A204.1 (cell line): ENCODE data around the gene NDC1.
"Not testable (repeated sequence)": the region's sequence is repeated elsewhere in the genome, so short reads cannot be mapped to it uniquely, and the experiment has no call there.

Source experiments
- FAIRE-seq: peaks from 2 replicates; lab custom pipeline; 2012; peaks lifted over from hg19 to GRCh38; lab: Jason Lieb, UNC

The NDC1 gene, protein sequence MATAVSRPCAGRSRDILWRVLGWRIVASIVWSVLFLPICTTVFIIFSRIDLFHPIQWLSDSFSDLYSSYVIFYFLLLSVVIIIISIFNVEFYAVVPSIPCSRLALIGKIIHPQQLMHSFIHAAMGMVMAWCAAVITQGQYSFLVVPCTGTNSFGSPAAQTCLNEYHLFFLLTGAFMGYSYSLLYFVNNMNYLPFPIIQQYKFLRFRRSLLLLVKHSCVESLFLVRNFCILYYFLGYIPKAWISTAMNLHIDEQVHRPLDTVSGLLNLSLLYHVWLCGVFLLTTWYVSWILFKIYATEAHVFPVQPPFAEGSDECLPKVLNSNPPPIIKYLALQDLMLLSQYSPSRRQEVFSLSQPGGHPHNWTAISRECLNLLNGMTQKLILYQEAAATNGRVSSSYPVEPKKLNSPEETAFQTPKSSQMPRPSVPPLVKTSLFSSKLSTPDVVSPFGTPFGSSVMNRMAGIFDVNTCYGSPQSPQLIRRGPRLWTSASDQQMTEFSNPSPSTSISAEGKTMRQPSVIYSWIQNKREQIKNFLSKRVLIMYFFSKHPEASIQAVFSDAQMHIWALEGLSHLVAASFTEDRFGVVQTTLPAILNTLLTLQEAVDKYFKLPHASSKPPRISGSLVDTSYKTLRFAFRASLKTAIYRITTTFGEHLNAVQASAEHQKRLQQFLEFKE

DNA sequence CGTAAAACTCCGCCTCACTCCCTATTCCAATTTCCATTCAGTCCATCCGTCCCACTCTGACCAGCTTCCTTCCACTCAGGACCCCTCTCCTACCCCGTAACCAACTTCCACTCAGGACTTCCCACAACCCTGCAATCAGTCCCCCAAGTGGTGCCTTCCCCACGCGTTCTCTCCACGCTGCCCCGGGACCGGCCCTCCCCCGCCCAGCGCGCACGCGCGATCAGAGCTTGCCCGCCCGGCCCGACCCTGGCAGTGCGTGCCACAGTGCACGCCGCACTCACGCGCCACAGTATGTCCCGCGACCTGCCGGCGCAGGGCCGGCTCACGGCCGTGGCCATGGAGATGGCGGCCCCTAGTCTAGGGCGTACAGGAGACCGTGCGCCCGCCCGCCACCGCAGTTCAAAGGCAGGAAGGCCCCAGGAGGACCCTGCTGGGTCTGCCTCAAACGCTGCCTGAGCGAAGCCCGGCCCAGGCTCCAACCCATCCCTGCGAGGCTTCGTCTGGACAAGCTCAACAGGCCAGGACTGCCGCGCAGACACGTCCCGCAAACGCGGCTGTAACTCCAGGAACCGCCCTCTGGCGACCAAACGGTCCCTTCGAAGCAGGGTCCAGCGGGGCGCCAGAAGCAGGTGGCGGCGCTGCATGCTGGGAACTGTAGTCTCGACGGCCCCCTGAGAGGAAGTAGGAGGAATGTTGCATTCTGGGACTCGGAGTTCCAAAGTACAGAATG lies at the start of gene NDC1:
NDC1 (minus strand) TSS at position 373 of the 730 bp plus-strand sequence; CDS start at position 338, 35 bp downstream.
- FAIRE-seq, result peak; percentile 96

DNA sequence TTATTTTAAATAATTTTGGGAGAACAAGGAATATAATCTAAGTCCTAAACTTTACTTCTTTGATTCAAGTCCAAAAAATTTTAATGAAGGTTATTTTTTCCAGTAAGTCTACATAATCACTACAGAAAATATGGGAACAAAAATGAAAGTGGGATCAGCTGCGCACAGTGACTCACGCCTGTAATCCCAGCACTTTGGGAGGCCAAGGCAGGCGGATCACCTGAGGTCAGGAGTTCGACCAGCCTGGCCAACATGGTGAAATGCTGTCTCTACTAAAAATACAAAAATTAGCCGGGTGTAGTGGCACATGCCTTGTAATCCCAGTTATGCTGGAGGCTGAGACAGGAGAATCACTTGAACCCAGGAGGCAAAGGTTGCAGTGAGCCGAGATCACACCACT lies 45.5 kb upstream of the NDC1 start:
- not testable (repeated sequence) for FAIRE-seq

GRCh38 chr1:53881853-53882252 lies 43.8 kb upstream of the NDC1 start:
- not testable (repeated sequence) for FAIRE-seq

DNA sequence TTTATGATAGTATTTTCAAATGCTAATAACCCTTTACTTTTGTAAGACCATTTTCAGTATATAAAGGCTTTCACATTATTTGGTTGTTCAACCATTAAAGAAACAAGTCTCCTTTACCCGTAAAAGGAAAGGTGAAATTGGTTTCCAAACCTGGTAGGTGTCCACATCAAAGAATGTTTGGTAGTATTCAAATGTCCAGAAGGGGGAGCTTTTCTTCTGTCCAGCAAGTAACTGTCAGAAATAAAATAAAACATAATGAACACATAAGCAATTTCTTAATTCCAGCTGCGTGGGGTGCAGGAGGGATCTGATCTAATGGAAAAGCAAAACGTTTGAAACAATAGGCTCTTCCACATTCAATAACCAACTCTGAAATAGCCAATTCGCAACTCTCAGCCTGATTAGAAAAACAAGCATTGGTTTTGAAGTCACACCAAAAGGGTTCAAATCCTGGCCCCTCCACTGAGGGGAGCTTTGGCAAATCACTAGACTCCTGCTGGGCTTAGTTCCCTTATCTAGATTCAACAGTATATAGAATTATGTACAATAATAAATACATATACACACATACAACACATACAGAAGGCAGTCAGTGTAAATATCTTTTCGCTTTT lies 40.5 kb upstream of the NDC1 start:
- FAIRE-seq, result peak; percentile 73

- not testable (repeated sequence) for FAIRE-seq
Measured at GRCh38 chr1:53875150-53875549, 37.1 kb upstream of the NDC1 start.

DNA sequence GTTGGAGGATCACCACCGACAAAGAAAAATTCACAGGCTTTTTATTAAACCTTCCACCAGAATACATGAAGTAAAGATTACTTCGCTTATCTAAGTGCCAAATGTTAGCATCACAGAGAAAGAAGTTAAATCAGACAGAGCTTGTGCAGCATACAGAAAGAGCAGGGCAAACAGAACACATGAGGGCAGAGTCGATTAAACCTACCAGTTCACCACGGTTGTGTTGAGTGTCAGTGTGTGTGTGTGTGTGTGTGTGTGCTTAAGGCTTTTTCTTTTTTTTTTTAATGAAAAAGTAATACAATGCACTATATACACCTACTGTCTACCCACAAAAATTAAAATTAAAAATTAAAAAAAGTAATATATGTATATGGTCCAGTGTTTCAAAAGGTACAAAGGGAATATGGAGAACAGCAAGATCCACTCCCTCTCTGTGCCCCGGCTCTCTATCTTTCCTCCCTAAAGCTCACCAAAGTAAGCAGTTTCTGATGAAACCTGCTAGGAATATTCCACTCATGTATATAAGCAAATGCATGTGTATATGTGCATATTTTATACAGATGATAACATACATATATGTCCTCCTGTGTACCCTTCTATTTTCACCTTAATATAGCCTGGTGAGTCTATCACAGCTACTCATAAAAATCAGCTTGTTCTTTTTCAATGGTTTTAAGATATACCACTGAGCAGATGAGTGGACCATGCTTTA lies 33.8 kb upstream of the NDC1 start:
- FAIRE-seq, result no peak

GRCh38 chr1:53871221-53871620 lies 33.1 kb upstream of the NDC1 start:
- no peak for FAIRE-seq

- no peak for FAIRE-seq
Measured at GRCh38 chr1:53869454-53870117, 31.5 kb upstream of the NDC1 start.

DNA sequence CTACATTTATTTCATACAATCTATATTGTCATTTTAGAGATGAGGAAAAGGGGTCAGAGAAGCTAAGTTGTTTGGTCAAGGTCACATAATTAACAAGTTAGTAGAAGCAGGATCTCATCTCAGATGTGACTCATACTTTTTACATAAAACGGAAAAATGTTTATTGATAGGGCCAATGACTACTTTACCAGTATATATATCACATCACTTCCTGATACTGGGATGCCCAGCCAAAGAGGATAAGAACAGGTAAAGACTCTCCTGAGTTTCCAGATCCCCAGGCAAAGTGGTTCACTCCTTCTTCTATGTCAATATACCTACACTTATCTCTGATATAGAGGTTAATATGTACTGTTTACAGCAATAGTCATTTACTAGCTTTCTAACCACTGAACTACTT lies 30.5 kb upstream of the NDC1 start:
- no peak for FAIRE-seq

- FAIRE-seq, result no peak
Measured at GRCh38 chr1:53862507-53862906, 24.4 kb upstream of the NDC1 start.

DNA sequence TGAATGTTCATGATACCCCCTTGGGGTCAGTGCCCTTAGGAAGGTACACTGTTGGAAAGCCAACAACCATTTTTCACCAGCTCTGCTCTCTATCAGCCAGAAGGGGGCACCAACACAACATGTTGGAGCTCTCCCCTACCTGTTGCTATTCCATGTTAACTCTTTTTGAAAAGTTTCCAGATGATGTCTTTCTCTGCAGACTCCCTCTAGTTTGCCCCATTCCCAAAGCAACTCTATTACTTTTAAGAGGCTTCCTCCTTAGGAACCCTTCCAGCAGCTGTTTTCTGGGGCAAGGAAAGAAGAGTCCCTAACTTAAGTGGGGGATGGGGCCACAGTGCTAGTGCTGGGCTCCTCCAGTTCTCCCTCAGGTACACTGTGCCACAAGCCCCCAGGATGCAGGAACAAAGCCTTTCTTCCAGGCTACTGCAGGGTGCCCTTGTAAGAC lies 22.9 kb upstream of the NDC1 start:
- peak; percentile 19 for FAIRE-seq

DNA sequence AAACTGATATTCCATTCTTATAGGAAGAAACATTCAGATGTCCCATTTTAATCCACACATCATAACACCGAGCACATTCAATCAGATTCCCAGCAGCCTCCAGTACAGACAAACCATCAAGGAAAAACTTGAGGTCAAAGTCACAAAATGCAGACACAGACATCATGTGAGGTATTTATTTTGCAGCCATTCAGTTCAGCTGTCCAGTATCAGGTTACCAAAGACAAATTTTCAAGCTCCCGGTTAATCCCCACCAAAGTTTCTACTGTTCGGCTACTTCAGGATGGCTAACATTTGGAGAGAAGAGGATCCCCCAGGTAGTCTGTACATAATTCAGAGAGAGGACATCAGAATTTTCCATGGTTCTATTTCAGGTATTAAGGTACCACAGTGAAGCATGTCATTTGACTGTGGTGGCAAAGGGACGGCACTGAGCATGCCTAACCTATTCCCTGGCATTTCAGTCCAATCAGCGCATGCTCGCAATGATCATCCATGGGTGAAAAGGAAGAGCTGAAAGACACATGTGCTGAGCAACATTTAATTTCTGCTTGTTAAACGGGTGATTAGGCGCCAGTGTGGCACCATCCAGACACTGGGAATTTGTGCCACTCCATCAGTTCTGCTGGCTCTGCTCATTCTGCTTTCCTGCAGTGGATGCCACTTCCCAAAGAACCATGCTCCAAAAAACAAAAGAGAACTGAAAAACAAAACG lies 13.6 kb upstream of the NDC1 start:
- no peak for FAIRE-seq

- FAIRE-seq, result no peak
Measured at GRCh38 chr1:53850082-53850673, 12.1 kb upstream of the NDC1 start.

DNA sequence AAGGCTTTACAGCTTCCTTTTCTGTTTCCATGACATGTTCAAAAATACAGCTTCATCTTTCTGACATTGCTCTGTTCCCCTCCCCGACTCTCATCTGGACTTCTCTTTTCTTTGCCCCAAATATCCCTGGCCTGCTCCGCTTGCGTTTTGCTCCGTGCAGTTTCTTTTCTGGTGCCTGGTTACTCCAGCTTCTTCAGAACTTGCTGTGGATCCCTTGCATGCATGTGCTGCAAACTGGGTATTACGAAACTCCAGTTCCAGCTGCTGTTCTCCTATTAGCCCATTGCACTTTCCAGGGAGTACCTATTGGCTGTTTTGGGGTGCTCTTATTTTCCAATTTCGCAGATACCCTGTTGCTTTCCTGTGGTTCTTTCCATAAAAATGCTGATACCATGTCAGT lies 9.9 kb upstream of the NDC1 start:
- FAIRE-seq, result no peak

- FAIRE-seq, result no peak
Measured at GRCh38 chr1:53842347-53842746, 4.3 kb upstream of the NDC1 start.

GRCh38 chr1:53838654-53838974 lies 518 bp upstream of the NDC1 start:
- no peak for FAIRE-seq

DNA sequence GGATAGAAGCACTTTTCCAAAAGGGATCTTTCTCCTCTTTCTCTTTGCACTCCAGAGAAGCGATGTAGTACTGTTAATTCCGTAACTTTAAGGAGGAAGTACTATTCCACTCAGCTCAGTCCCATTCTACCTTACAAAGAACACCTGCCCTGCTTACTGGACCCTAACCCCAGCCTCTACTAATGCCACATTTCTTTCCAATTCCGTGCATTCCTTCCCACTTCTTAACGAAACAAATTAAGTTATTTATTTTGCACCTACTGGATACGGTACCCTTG lies 511 bp downstream of the NDC1 start:
- no peak for FAIRE-seq

DNA sequence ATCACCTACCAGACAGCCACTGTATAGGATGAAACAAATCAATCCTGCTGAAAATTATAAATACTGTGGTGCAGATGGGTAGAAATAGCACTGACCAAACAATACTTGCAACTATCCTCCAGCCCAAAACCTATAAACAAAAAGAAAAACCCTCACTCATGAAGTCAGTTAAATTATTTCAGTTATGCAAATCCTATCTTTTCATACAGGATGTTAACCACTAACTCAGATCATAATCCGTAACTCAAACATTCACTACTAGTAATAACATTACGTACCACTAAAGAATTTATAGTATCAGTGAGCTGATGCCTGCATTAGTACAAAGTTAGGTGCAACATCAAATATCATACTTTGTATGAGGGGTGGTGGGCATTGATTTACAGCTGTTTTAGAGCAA lies 2.6 kb downstream of the NDC1 start:
- no peak for FAIRE-seq

- FAIRE-seq, result no peak
Measured at GRCh38 chr1:53834776-53835175, 3.3 kb downstream of the NDC1 start.

GRCh38 chr1:53833393-53833792 lies 4.7 kb downstream of the NDC1 start:
- FAIRE-seq, result no peak

DNA sequence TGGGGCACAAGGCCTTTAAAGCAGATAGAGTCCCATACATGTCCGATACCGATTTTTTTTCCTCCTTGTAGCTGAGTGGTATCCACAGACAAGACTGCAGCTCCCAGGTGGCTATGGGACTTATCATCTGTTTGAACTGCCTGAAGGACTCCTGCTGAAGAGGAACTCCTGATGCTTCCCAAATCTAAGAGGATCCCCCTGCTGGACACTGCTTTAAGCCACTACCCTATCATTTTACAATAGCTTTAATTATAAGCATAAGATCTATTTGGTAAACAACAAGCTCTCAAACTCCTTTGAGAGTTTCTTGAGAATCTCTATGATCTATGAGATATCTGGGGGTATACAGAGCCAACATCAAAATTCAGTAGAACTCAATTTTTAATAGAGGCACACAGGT lies 11.7 kb downstream of the NDC1 start:
- FAIRE-seq, result no peak
